Heart right ventricle (tissue), 16 donors: ENCODE data around the gene SFT2D1. TPM values are rescaled to one million over a fixed set of nuclear protein-coding genes. Genes with fewer than 3 reads are reported as not detected.

Experiments
- ATAC-seq, 8 donors: fragments of 200-7000 bp; cut with Tn5 transposase; one replicate each; pipeline ENCODE4 v1.9.1; 2020; ENCODE audit warnings: mild to moderate bottlenecking in 8 of 8, moderate library complexity in 8 of 8, moderate number of reproducible peaks in 1 of 8
- DNase-seq, 2 donors: peaks; one replicate each; pipeline ENCODE4 v3.0.0-alpha.2; 2020
- H3K27ac ChIP-seq, 10 donors: fragments of 200-600 bp; sonication (generic) in 2 of 10; one replicate each; pipeline versions ENCODE4 v1.5.0 to v1.8.0; 2020 to 2022; ENCODE audit warnings: mild to moderate bottlenecking in 3 of 10
- H3K27me3 ChIP-seq, 7 donors: fragments of 200-600 bp; one replicate each; pipeline ENCODE4 v1.8.0; 2021 to 2022; ENCODE audit warnings: mild to moderate bottlenecking in 2 of 7
- H3K36me3 ChIP-seq, 9 donors: fragments of 200-600 bp; sonication (generic) in 1 of 9; one replicate each; pipeline versions ENCODE4 v1.5.0 to v1.8.0; 2020 to 2022; ENCODE audit warnings: mild to moderate bottlenecking in 2 of 9
- H3K4me1 ChIP-seq, 9 donors: fragments of 200-600 bp; sonication (generic) in 1 of 9; one replicate each; pipeline versions ENCODE4 v1.5.0 to v1.8.0; 2020 to 2022; ENCODE audit warnings: mild to moderate bottlenecking in 4 of 9
- H3K4me3 ChIP-seq, 10 donors: fragments of 200-600 bp; sonication (generic) in 2 of 10; one replicate each; pipeline versions ENCODE4 v1.5.0 to v1.8.0; 2020 to 2022; ENCODE audit warnings: mild to moderate bottlenecking in 7 of 10, moderate library complexity in 2 of 10
- H3K9me3 ChIP-seq, 11 donors: fragments of 200-600 bp in 10 of 11; sonication (generic) in 2 of 11; one replicate each; pipeline versions ENCODE4 v1.5.0 to v1.8.0; 2013 to 2022; ENCODE audit warnings: mild to moderate bottlenecking in 2 of 11, control low read depth in 1 of 11, moderate library complexity in 1 of 11
- WGBS, 2 donors: extraction: QIAGEN DNeasy Blood & Tissue Kit; methylation state at CpG; one replicate each; pipeline ENCODE4 v1.1.7; 2013; ENCODE audit warnings: inconsistent platforms in 1 of 2; 5-methylcytosine and 5-hydroxymethylcytosine counted together
- intact Hi-C, 10 donors: fragments of 100-400 bp; cut with DNase I; formaldehyde crosslinking; loops; one replicate each; pipeline versions ENCODE4 v1.11.1 to v1.14.2; 2022
- polyA plus RNA-seq, 2 donors: library from polyadenylated mRNA; stranded (reverse); fragments of 200-250 nt; gene quantifications; one replicate each; pipeline ENCODE4 v1.2.3, GENCODE V29; 2013
- total RNA-seq, 10 donors: library from RNA; stranded (reverse); fragmentation: NEBNext Ultra II Directional in 3 of 10; extraction: Animal tissue kit (Norgen Biotek cat#: 25700) in 3 of 10; gene quantifications; one replicate each; pipeline versions ENCODE4 v1.2.1 to v1.2.4, GENCODE V29; 2021 to 2023
- TF ChIP-seq, protein P1 (sequence below), 9 donors: fragments of 200-600 bp; sonication (generic) in 2 of 9; IDR thresholded peaks; one replicate each; pipeline versions ENCODE4 v1.5.0 to v1.8.0; 2021 to 2022; ENCODE audit warnings: antibody characterized with exemption in 9 of 9, mild to moderate bottlenecking in 5 of 9, moderate library complexity in 1 of 9
- donor health status: Arrhythmogenic right ventricular cardiomyopathy.
- donor health status: ischemic (EF 13 %, LVEDD 7.1; RV severe dilation, severe dysfunction).
- donor health status: healthy with polysubstance abuse.
- donor health status: DM: no; HTN: yes; CAD: no.
- donor health status: DM: no; HTN: no; CAD: no.
- donor health status: ischemic (EF 25% LVEDD 6.9; RV normal size, moderate dysfunction).
- donor health status: ischemic (EF 25% LVEDD 5.7; RV mildly dilated, moderate dysfunction).
- donor health status: healthy.
- donor health status: DM: yes; HTN: yes; CAD: no.
- donor health status: Ischemic cardiomyopathy.
- donor health status: ischemic (EF 35%, LVEDD 5.7; RV mildly dilated, moderate dysfunction).
- donor health status: nonischemic (EF 11% LVEDD 7.7; RV severe dilation, severe dysfunction).
- donor health status: DM: yes; HTN: yes; CAD: no.
- donor health status: PGD.
- donor health status: ischemic (EF 29% LVEDD 5.4; RV normal size, mild dysfunction).
- donor health status: nonischemic (EF 23%, LVEDD 6.1; RV moderate dilation, normal function).

Gene SFT2D1
- total and polyA plus RNA-seq, 12 donors = 15.6 to 43.6 (median 22.1) TPM

GRCh38 chr6:166336847-166337246, 5.5 kb downstream of the SFT2D1 start:
- Histone ChIP-seq H3K36me3 (peaks cover 0 to 42% (median 8%) of the 10 kb centered on the region in 9 donors), H3K4me3 (no peak overlapping the region), H3K27me3 (no peaks in the 10 kb centered on the region), H3K4me1 (peaks cover 13 to 70% (median 40%) of the 10 kb centered on the region in 9 donors), H3K27ac (no peak overlapping the region), H3K9me3 (no peaks in the 10 kb centered on the region)
- WGBS, 2 donors = 62 to 69% methylated on average over 3 of the region's 3 CpGs
- intact Hi-C loops = loop anchor here in 1 of 10 donors (5.0 kb wide), 1 partner anchor 50 kb away; no protein-coding TSS in a partner anchor
- DNase-seq = peak in 1 of 2 donors; percentile 42
- TF ChIP-seq, protein P1, sequence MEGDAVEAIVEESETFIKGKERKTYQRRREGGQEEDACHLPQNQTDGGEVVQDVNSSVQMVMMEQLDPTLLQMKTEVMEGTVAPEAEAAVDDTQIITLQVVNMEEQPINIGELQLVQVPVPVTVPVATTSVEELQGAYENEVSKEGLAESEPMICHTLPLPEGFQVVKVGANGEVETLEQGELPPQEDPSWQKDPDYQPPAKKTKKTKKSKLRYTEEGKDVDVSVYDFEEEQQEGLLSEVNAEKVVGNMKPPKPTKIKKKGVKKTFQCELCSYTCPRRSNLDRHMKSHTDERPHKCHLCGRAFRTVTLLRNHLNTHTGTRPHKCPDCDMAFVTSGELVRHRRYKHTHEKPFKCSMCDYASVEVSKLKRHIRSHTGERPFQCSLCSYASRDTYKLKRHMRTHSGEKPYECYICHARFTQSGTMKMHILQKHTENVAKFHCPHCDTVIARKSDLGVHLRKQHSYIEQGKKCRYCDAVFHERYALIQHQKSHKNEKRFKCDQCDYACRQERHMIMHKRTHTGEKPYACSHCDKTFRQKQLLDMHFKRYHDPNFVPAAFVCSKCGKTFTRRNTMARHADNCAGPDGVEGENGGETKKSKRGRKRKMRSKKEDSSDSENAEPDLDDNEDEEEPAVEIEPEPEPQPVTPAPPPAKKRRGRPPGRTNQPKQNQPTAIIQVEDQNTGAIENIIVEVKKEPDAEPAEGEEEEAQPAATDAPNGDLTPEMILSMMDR (IDR thresholded peaks at IDR 0.05) = no peak
- ATAC-seq = peak in 5 of 8 donors; percentile 36 to 66 (median 42)

- Histone ChIP-seq H3K4me3 (no peak overlapping the region), H3K4me1 (peaks cover 9 to 70% (median 40%) of the 10 kb centered on the region in 9 donors), H3K36me3 (peaks cover 0 to 42% (median 8%) of the 10 kb centered on the region in 9 donors), H3K9me3 (no peaks in the 10 kb centered on the region), H3K27ac (no peak overlapping the region), H3K27me3 (no peaks in the 10 kb centered on the region)
- intact Hi-C loops = loop anchor here in 1 of 10 donors (5.0 kb wide), 1 partner anchor 52 kb away; no protein-coding TSS in a partner anchor
- ATAC-seq (no peak), DNase-seq (no peak)
- 85 to 87% methylated on average over 11 of the region's 11 CpGs for WGBS, 2 donors
- TF ChIP-seq, protein P1 (IDR thresholded peaks at IDR 0.05) = no peak
Measured at GRCh38 chr6:166335378-166336302, 6.7 kb downstream of the SFT2D1 start.

- no peak overlapping the region for H3K27ac ChIP-seq
- H3K4me1 ChIP-seq = peaks cover 2 to 70% (median 39%) of the 10 kb centered on the region in 9 donors
- H3K4me3 ChIP-seq = no peak overlapping the region
- intact Hi-C loops = loop anchor here in 1 of 10 donors (5.0 kb wide), 1 partner anchor 52 kb away; no protein-coding TSS in a partner anchor
- no peaks in the 10 kb centered on the region for H3K9me3 ChIP-seq
- 97% methylated on average over 8 of the region's 8 CpGs for WGBS, 2 donors
- H3K36me3 ChIP-seq = peaks cover 0 to 42% (median 8%) of the 10 kb centered on the region in 9 donors
- TF ChIP-seq, protein P1 (IDR thresholded peaks at IDR 0.05) = no peak
- DNase-seq = no peak
- H3K27me3 ChIP-seq = no peaks in the 10 kb centered on the region
- no peak for ATAC-seq
Measured at GRCh38 chr6:166334878-166335277, 7.5 kb downstream of the SFT2D1 start.

GRCh38 chr6:166333172-166333995, 9.0 kb downstream of the SFT2D1 start:
- H3K27ac ChIP-seq = peak overlapping the region in 1 of 10 donors; percentile 1

More at GRCh38 chr6:166333172-166333995, 9.0 kb downstream of the SFT2D1 start:
- Histone ChIP-seq H3K36me3 (peaks cover 0 to 51% (median 11%) of the 10 kb centered on the region in 9 donors), H3K4me1 (peaks cover 2 to 58% (median 34%) of the 10 kb centered on the region in 9 donors), H3K27me3 (no peaks in the 10 kb centered on the region), H3K4me3 (no peak overlapping the region), H3K9me3 (no peaks in the 10 kb centered on the region)
- TF ChIP-seq, protein P1 (IDR thresholded peaks at IDR 0.05) = no peak
- DNase-seq (no peak), ATAC-seq (peak in 3 of 8 donors; percentile 20 to 47 (median 28))
- intact Hi-C loops = no loop called here
- WGBS, 2 donors = 85 to 87% methylated on average over 23 of the region's 23 CpGs
